SK-N-SH (cell line): ENCODE measurements around the gene CDKAL1.
"Not testable (repeated sequence)": the region's sequence is repeated elsewhere in the genome, so short reads cannot be mapped to it uniquely, and the experiment has no call there.

ENCODE experiments used
- CTCF ChIP-seq: fragments of 200-600 bp; sonication (generic); IDR thresholded peaks from 2 replicates; pipeline ENCODE4 v1.6.1; 2017; ENCODE audit warnings: antibody characterized with exemption, mild to moderate bottlenecking, moderate library complexity
- JUND ChIP-seq: IDR thresholded peaks from 2 replicates; pipeline ENCODE4 v1.4.0; 2012
- USF2 ChIP-seq: fragments of 150-350 bp; IDR thresholded peaks from 2 replicates; pipeline ENCODE4 v1.6.1; 2017; ENCODE audit warnings: antibody characterized with exemption, low read length, low read depth, borderline replicate concordance

GRCh38 chr6:20756584-20757147 lies 222.4 kb downstream of the CDKAL1 start:
- not testable (repeated sequence) for TF ChIP-seq CTCF, JUND, USF2
